Liver (tissue), 3 donors: ENCODE data around the gene COX7C.

ENCODE experiments used
- CTCF ChIP-seq: fragments of 150-350 bp; IDR thresholded peaks from 2 replicates; pipeline ENCODE4 v1.5.1; 2017; ENCODE audit warnings: improper control_type of control experiment, low read depth, low read length; ENCODE audit not compliant: missing input control
- FOXA1 ChIP-seq: IDR thresholded peaks from 2 replicates; pipeline ENCODE4 v1.6.1; 2016; ENCODE audit warnings: antibody characterized with exemption
- JUND ChIP-seq, 2 donors: IDR thresholded peaks; 2 replicates each; pipeline ENCODE4 v1.6.1; 2016; ENCODE audit warnings: antibody characterized with exemption in 2 of 2
- MAX ChIP-seq: IDR thresholded peaks from 2 replicates; pipeline ENCODE4 v1.6.1; 2016; ENCODE audit warnings: antibody characterized with exemption
- RAD21 ChIP-seq, 2 donors: IDR thresholded peaks; 2 replicates each; pipeline ENCODE4 v1.6.1; 2016; ENCODE audit warnings: antibody characterized with exemption in 2 of 2, mild to moderate bottlenecking in 2 of 2
- TAF1 ChIP-seq: conservative IDR thresholded peaks from 2 replicates; pipeline ENCODE4 v1.6.1; 2016; ENCODE audit warnings: antibody characterized with exemption, mild to moderate bottlenecking
- YY1 ChIP-seq: IDR thresholded peaks from 2 replicates; pipeline ENCODE4 v1.6.1; 2016; ENCODE audit warnings: antibody characterized with exemption, mild to moderate bottlenecking
- ZBTB33 ChIP-seq: IDR thresholded peaks from 2 replicates; pipeline ENCODE4 v1.6.1; 2016; ENCODE audit warnings: antibody characterized with exemption
- donor health status: healthy.
- donor health status: healthy.

DNA sequence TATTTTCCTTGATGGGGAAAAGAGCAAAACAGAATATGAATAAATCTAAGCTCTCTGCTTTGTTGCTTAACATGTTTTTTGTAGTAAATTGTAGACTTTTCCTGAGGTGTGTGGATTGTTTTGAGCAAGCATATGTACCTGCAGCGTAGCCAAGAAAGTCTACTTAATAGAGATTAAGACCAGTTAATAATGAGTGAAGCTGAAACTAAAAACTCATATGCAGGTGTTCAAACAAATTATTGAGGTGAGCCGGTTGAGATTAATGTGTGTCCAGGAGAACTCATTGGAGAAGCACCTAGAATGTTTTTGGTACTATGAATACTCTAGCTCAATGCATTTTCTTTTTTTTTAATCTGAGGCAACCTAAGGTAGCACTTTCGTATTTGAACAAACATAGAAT is 49.2 kb downstream of the COX7C start:
- no peak for TF ChIP-seq CTCF
- no peak for TF ChIP-seq YY1
- TF ChIP-seq RAD21 (IDR thresholded peaks at IDR 0.05): no peak
- TF ChIP-seq TAF1: no peak
- no peak for TF ChIP-seq JUND (IDR thresholded peaks at IDR 0.05)
- TF ChIP-seq ZBTB33: no peak
- TF ChIP-seq MAX: no peak
- no peak for TF ChIP-seq FOXA1
